NCI-H748 treated with DMSO at 0.1 percent for 48 hours (cell line): ENCODE results near the gene MUC5AC.

Experiments
- DNase-seq: peaks from one replicate; lab custom pipeline; 2025; lab: John Stamatoyannopoulos, UW

MUC5AC gene

GRCh38 chr11:1196516-1197391, 39.0 kb downstream of the MUC5AC start:
- DNase-seq = no peak

- DNase-seq = no peak
Observed at GRCh38 chr11:1197431-1197885, 39.7 kb downstream of the MUC5AC start.

GRCh38 chr11:1197886-1198560, 40.3 kb downstream of the MUC5AC start:
- DNase-seq = no peak

- DNase-seq = no peak
Observed at GRCh38 chr11:1198561-1199240, 40.9 kb downstream of the MUC5AC start.

- DNase-seq = no peak
Observed at GRCh38 chr11:1199241-1199750, 41.5 kb downstream of the MUC5AC start.

GRCh38 chr11:1199751-1200610, 42.2 kb downstream of the MUC5AC start:
- DNase-seq = no peak

GRCh38 chr11:1200611-1201191, 42.9 kb downstream of the MUC5AC start:
- no peak for DNase-seq

GRCh38 chr11:1201395-1202153, 43.8 kb downstream of the MUC5AC start:
- no peak for DNase-seq

- no peak for DNase-seq
Observed at GRCh38 chr11:1202154-1202775, 44.5 kb downstream of the MUC5AC start.

GRCh38 chr11:1202776-1203504, 45.2 kb downstream of the MUC5AC start:
- no peak for DNase-seq

GRCh38 chr11:1203505-1204271, 45.9 kb downstream of the MUC5AC start:
- no peak for DNase-seq

- DNase-seq = no peak
Observed at GRCh38 chr11:1204381-1205101, 46.8 kb downstream of the MUC5AC start.

- no peak for DNase-seq
Observed at GRCh38 chr11:1205121-1205986, 47.6 kb downstream of the MUC5AC start.

- DNase-seq = no peak
Observed at GRCh38 chr11:1205987-1206331, 48.2 kb downstream of the MUC5AC start.

GRCh38 chr11:1206391-1207271, 48.9 kb downstream of the MUC5AC start:
- no peak for DNase-seq
